ENCODE measurements around the gene THG1L. TPM values are rescaled to one million over a fixed set of nuclear protein-coding genes. Genes with fewer than 3 reads are reported as not detected.

The THG1L gene
- total RNA-seq, 1 donor from 2014 or later, result 5.3 TPM

Other genes starting within 250 kb of the THG1L start
- 9.3 TPM for gene ADAM19, start 155.6 kb upstream of the THG1L start, total RNA-seq
- not detected for gene SOX30, start 79.0 kb upstream of the THG1L start, total RNA-seq
- not detected for gene C5orf52, start 59.9 kb upstream of the THG1L start, total RNA-seq
- gene LSM11, start 12.3 kb downstream of the THG1L start, total RNA-seq, result 1.7 TPM
- 51.9 TPM for gene CLINT1, start 127.7 kb downstream of the THG1L start, total RNA-seq